Uterus (tissue), 4 donors: ENCODE data around the gene UNC45B. TPM values are rescaled to one million over a fixed set of nuclear protein-coding genes. Genes with fewer than 3 reads are reported as not detected.

Experiments used
- DNase-seq, 2 donors: peaks; one replicate each; pipeline ENCODE4 v3.0.0-alpha.2; 2019 to 2020
- H3K27ac ChIP-seq, 2 donors: fragments of 200-600 bp; sonication (generic); 1 replicate in 1 of 2; 2 replicates in 1 of 2; pipeline ENCODE4 v1.5.1; 2016 to 2018
- H3K27me3 ChIP-seq, 2 donors: fragments of 200-600 bp; sonication (generic); one replicate each; pipeline ENCODE4 v1.5.1; 2018 to 2019; ENCODE audit warnings: control low read depth in 1 of 2
- H3K36me3 ChIP-seq, 2 donors: fragments of 200-600 bp; sonication (generic); one replicate each; pipeline ENCODE4 v1.5.1; 2019; ENCODE audit warnings: control low read depth in 1 of 2
- H3K4me1 ChIP-seq, 2 donors: fragments of 200-600 bp; sonication (generic); one replicate each; pipeline ENCODE4 v1.5.1; 2018 to 2019; ENCODE audit warnings: control low read depth in 1 of 2
- H3K4me3 ChIP-seq, 2 donors: fragments of 200-600 bp; sonication (generic); 1 replicate in 1 of 2; 2 replicates in 1 of 2; pipeline ENCODE4 v1.5.1; 2018 to 2019; ENCODE audit warnings: mild to moderate bottlenecking in 1 of 2
- H3K9me3 ChIP-seq, 2 donors: fragments of 200-600 bp; sonication (generic); one replicate each; pipeline ENCODE4 v1.5.1; 2019; ENCODE audit warnings: control low read depth in 1 of 2
- POLR2A ChIP-seq, 2 donors: fragments of 450-650 bp; IDR thresholded peaks; one replicate each; pipeline ENCODE4 v1.6.1; 2016; ENCODE audit warnings: antibody characterized with exemption in 2 of 2, mild to moderate bottlenecking in 1 of 2, moderate library complexity in 1 of 2
- intact Hi-C: fragments of 100-400 bp; cut with DNase I; formaldehyde crosslinking; loops from one replicate; pipeline ENCODE4 v1.15.1; 2023; ENCODE audit warnings: low total_unique reads
- total RNA-seq, 4 donors: library from RNA; depleted of rRNA in 3 of 4; stranded (reverse); fragments of >200 nt in 3 of 4; gene quantifications; one replicate each; pipeline versions ENCODE4 v1.1.0 to v1.2.4, GENCODE V29; 2014 to 2023
- TF ChIP-seq, protein P1 (sequence below), 4 experiments: fragments of 200-600 bp in 2 of 4; fragments of 450-650 bp in 2 of 4; sonication (generic) in 2 of 4; IDR thresholded peaks; one replicate each; pipeline ENCODE4 v1.5.1; 2016 to 2019; ENCODE audit warnings: antibody characterized with exemption in 4 of 4, mild to moderate bottlenecking in 2 of 4, moderate library complexity in 1 of 4
- donor health status: DM: yes; HTN: yes; CAD: no.

UNC45B gene
- total RNA-seq, 4 donors from 2014 or later = 0.21 to 0.55 TPM; not detected in 2

DNA sequence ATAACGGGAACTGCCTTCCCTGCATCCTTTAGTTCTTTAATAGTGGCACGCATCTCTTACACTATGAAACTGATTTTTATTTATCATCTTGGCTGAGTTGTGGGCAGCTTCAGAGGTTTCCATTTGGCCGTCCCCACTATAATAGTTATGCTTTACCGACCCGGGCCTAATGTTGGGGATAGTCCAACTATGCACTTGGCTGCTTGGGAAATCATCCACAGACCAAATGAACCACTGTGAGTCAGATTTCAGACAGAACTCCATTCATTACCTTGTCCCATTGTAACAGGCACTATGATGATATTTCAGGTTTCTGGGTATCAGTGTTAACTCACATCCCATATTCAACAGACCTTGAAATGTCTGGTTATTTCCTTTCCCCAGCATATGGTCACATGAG is 89.2 kb downstream of the UNC45B start:
- no peaks in the 10 kb centered on the region for H3K27me3 ChIP-seq
- H3K4me1 ChIP-seq = no peaks in the 10 kb centered on the region
- no peak overlapping the region for H3K4me3 ChIP-seq
- no peaks in the 10 kb centered on the region for H3K36me3 ChIP-seq
- DNase-seq = no peak
- intact Hi-C loops = no loop called here
- no peak overlapping the region for H3K27ac ChIP-seq
- H3K9me3 ChIP-seq = no peaks in the 10 kb centered on the region
- TF ChIP-seq, protein P1, sequence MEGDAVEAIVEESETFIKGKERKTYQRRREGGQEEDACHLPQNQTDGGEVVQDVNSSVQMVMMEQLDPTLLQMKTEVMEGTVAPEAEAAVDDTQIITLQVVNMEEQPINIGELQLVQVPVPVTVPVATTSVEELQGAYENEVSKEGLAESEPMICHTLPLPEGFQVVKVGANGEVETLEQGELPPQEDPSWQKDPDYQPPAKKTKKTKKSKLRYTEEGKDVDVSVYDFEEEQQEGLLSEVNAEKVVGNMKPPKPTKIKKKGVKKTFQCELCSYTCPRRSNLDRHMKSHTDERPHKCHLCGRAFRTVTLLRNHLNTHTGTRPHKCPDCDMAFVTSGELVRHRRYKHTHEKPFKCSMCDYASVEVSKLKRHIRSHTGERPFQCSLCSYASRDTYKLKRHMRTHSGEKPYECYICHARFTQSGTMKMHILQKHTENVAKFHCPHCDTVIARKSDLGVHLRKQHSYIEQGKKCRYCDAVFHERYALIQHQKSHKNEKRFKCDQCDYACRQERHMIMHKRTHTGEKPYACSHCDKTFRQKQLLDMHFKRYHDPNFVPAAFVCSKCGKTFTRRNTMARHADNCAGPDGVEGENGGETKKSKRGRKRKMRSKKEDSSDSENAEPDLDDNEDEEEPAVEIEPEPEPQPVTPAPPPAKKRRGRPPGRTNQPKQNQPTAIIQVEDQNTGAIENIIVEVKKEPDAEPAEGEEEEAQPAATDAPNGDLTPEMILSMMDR (IDR thresholded peaks at IDR 0.05) = no peak
- TF ChIP-seq POLR2A (IDR thresholded peaks at IDR 0.05) = no peak

DNA sequence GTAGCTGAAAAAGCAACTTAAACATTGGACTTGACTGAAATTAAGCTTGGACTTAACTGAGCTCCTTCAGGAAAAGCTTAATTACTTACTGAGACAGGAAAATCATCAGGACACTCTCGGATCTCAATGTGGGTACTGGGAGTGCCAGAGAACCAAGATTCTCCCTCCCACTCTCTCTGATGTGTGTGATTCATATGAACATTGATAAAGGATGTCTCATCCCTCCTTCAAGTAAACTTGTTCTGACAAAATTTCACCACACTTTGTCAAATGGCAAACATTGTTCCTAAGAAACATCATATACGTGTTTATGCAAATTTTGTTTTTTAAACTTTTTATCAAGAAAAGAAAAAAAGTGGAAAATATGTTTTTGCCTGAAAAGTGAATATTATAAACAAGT is 91.2 kb downstream of the UNC45B start:
- H3K36me3 ChIP-seq = no peaks in the 10 kb centered on the region
- intact Hi-C loops = no loop called here
- no peaks in the 10 kb centered on the region for H3K4me1 ChIP-seq
- DNase-seq = no peak
- no peaks in the 10 kb centered on the region for H3K9me3 ChIP-seq
- TF ChIP-seq POLR2A (IDR thresholded peaks at IDR 0.05) = no peak
- TF ChIP-seq, protein P1 (IDR thresholded peaks at IDR 0.05) = no peak
- H3K4me3 ChIP-seq = no peak overlapping the region
- no peaks in the 10 kb centered on the region for H3K27me3 ChIP-seq
- no peak overlapping the region for H3K27ac ChIP-seq

Other genes starting within 250 kb of the UNC45B start
- 1 to 10 TPM in 3 of 4 donors, under 1 TPM in 1; 0.77 to 9.3 (median 7.1) TPM for gene CCT6B, start 186.4 kb upstream of the UNC45B start, total RNA-seq
- 10 to 100 TPM in 3 of 4 donors, 1 to 10 TPM in 1; 1.5 to 19.5 (median 16.1) TPM for gene ZNF830, start 186.3 kb upstream of the UNC45B start, total RNA-seq
- gene LIG3, start 167.3 kb upstream of the UNC45B start, total RNA-seq = 100 to 1,000 TPM in 1 of 4 donors, 10 to 100 TPM in 3; 11.5 to 108 (median 57.0) TPM
- gene RFFL, start 84.1 kb upstream of the UNC45B start, total RNA-seq = 10 to 100 TPM; 11.5 to 38.5 (median 14.6) TPM
- 10 to 100 TPM in 2 of 4 donors, 1 to 10 TPM in 1, under 1 TPM in 1; 0.29 to 17.4 (median 7.6) TPM for gene RAD51D, start 28.0 kb upstream of the UNC45B start, total RNA-seq
- not detected for gene FNDC8, start 26.2 kb upstream of the UNC45B start, total RNA-seq
- 10 to 100 TPM in 3 of 4 donors, 1 to 10 TPM in 1; 3.6 to 30.0 (median 19.7) TPM for gene NLE1, start 5.5 kb upstream of the UNC45B start, total RNA-seq
- not detected for gene SLC35G3, start 46.6 kb downstream of the UNC45B start, total RNA-seq
- 10 to 100 TPM; 13.8 to 51.5 (median 32.2) TPM for gene SLFN5, start 95.3 kb downstream of the UNC45B start, total RNA-seq
- gene SLFN11, start 225.8 kb downstream of the UNC45B start, total RNA-seq = 10 to 100 TPM; 24.6 to 87.1 (median 54.8) TPM